ENCODE data around the gene SCP2.

GRCh38 chr1:52899445-52899894, 27.6 kb upstream of the SCP2 start:
- TF ChIP-seq CTCF (IDR thresholded peaks at IDR 0.05; ENCODE audit: insufficient read depth, low read length) (no peak), REST (IDR thresholded peaks at IDR 0.05; ENCODE audit: insufficient replicate concordance, low read depth) (no peak), POLR2AphosphoS5 (IDR thresholded peaks at IDR 0.05; ENCODE audit: low read depth) (no peak), GABPA (IDR thresholded peaks at IDR 0.05; ENCODE audit: low read depth) (no peak), SPI1 (IDR thresholded peaks at IDR 0.05; ENCODE audit: borderline replicate concordance, low read depth) (no peak)

Measured in HL-60 (cell line).